ENCODE data around the gene CYP19A1.

Gene CYP19A1

GRCh38 chr15:51365417-51365816 lies 27.0 kb upstream of the CYP19A1 start:
- no peak for TF ChIP-seq YY1 (IDR thresholded peaks at IDR 0.05; ENCODE audit: low read depth)
- TF ChIP-seq EP300 (IDR thresholded peaks at IDR 0.05; ENCODE audit: borderline replicate concordance) = no peak
- no peak for TF ChIP-seq USF1 (IDR thresholded peaks at IDR 0.05)
- no peak for TF ChIP-seq RAD21 (IDR thresholded peaks at IDR 0.05; ENCODE audit: low read depth)

GRCh38 chr15:51363383-51363782 lies 25.0 kb upstream of the CYP19A1 start:
- TF ChIP-seq ZBTB7A (IDR thresholded peaks at IDR 0.05; ENCODE audit: low read depth) (no peak), USF1 (IDR thresholded peaks at IDR 0.05) (no peak), EGR1 (IDR thresholded peaks at IDR 0.05) (no peak), RAD21 (IDR thresholded peaks at IDR 0.05; ENCODE audit: low read depth) (no peak), YY1 (IDR thresholded peaks at IDR 0.05; ENCODE audit: low read depth) (no peak), REST (IDR thresholded peaks at IDR 0.05; ENCODE audit: low read depth) (no peak), EP300 (IDR thresholded peaks at IDR 0.05; ENCODE audit: borderline replicate concordance) (no peak), TAF1 (IDR thresholded peaks at IDR 0.05; ENCODE audit: low read depth) (no peak), MAX (IDR thresholded peaks at IDR 0.05) (no peak), CREB1 (IDR thresholded peaks at IDR 0.05; ENCODE audit: low read depth) (no peak)

GRCh38 chr15:51359981-51360380 lies 21.6 kb upstream of the CYP19A1 start:
- TF ChIP-seq ZBTB7A (IDR thresholded peaks at IDR 0.05; ENCODE audit: low read depth) = no peak
- no peak for TF ChIP-seq EGR1 (IDR thresholded peaks at IDR 0.05)
- no peak for TF ChIP-seq YY1 (IDR thresholded peaks at IDR 0.05; ENCODE audit: low read depth)
- no peak for TF ChIP-seq USF1 (IDR thresholded peaks at IDR 0.05)
- TF ChIP-seq FOXM1 (IDR thresholded peaks at IDR 0.05; ENCODE audit: borderline replicate concordance, low read depth) = no peak
- TF ChIP-seq CREB1 (IDR thresholded peaks at IDR 0.05; ENCODE audit: low read depth) = no peak
- TF ChIP-seq MAX (IDR thresholded peaks at IDR 0.05) = no peak
- TF ChIP-seq EP300 (IDR thresholded peaks at IDR 0.05; ENCODE audit: borderline replicate concordance) = no peak
- TF ChIP-seq CEBPB (IDR thresholded peaks at IDR 0.05) = no peak
- TF ChIP-seq NFIC (IDR thresholded peaks at IDR 0.05) = no peak

- TF ChIP-seq USF1 (IDR thresholded peaks at IDR 0.05) (no peak), RAD21 (IDR thresholded peaks at IDR 0.05; ENCODE audit: low read depth) (no peak), ZBTB7A (IDR thresholded peaks at IDR 0.05; ENCODE audit: low read depth) (no peak), TEAD4 (IDR thresholded peaks at IDR 0.05) (no peak), REST (IDR thresholded peaks at IDR 0.05; ENCODE audit: low read depth) (no peak), TAF1 (IDR thresholded peaks at IDR 0.05; ENCODE audit: low read depth) (no peak), NFIC (IDR thresholded peaks at IDR 0.05) (no peak), CEBPB (IDR thresholded peaks at IDR 0.05) (no peak), FOXM1 (IDR thresholded peaks at IDR 0.05; ENCODE audit: borderline replicate concordance, low read depth) (no peak), EP300 (IDR thresholded peaks at IDR 0.05; ENCODE audit: borderline replicate concordance) (no peak), TCF12 (IDR thresholded peaks at IDR 0.05; ENCODE audit: low read depth) (no peak), YY1 (IDR thresholded peaks at IDR 0.05; ENCODE audit: low read depth) (no peak), EGR1 (IDR thresholded peaks at IDR 0.05) (no peak)
Measured at GRCh38 chr15:51356983-51357382, 18.6 kb upstream of the CYP19A1 start.

GRCh38 chr15:51356147-51356546 lies 17.8 kb upstream of the CYP19A1 start:
- TF ChIP-seq USF1 (IDR thresholded peaks at IDR 0.05) = no peak
- TF ChIP-seq TAF1 (IDR thresholded peaks at IDR 0.05; ENCODE audit: low read depth) = no peak
- no peak for TF ChIP-seq MAX (IDR thresholded peaks at IDR 0.05)
- TF ChIP-seq EP300 (IDR thresholded peaks at IDR 0.05; ENCODE audit: borderline replicate concordance) = no peak
- no peak for TF ChIP-seq CREB1 (IDR thresholded peaks at IDR 0.05; ENCODE audit: low read depth)
- no peak for TF ChIP-seq FOXM1 (IDR thresholded peaks at IDR 0.05; ENCODE audit: borderline replicate concordance, low read depth)
